Activated T-cell treated with anti-CD3 and anti-CD28 coated beads for 24 hours (primary cell): ENCODE data around the gene DENND1A.

Experiments used
- DNase-seq: peaks from one replicate; pipeline ENCODE4 v3.0.0-alpha.2; 2020; ENCODE audit warnings: low read depth

DENND1A gene

DNA sequence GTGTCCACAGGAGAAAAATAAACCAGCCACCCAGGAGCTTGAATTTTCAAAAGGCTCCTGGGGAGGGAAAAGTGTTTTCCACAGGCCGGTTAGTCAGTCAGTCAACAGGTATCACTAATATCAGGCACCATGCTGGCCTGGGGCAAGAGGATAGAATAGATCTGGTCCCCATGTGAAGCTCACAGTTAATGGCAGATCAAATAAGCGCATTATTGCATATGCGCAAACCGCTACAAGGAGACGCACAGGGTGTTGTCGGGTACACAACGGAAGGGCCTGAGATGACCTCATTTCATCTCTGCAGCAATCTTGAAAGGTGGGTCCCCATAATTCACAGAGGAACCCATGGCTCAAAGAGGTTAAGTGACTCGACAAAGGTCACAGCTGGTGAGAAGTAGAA is 313.2 kb downstream of the DENND1A start:
- no peak for DNase-seq

GRCh38 chr9:123615381-123615780 is 314.5 kb downstream of the DENND1A start:
- no peak for DNase-seq

DNA sequence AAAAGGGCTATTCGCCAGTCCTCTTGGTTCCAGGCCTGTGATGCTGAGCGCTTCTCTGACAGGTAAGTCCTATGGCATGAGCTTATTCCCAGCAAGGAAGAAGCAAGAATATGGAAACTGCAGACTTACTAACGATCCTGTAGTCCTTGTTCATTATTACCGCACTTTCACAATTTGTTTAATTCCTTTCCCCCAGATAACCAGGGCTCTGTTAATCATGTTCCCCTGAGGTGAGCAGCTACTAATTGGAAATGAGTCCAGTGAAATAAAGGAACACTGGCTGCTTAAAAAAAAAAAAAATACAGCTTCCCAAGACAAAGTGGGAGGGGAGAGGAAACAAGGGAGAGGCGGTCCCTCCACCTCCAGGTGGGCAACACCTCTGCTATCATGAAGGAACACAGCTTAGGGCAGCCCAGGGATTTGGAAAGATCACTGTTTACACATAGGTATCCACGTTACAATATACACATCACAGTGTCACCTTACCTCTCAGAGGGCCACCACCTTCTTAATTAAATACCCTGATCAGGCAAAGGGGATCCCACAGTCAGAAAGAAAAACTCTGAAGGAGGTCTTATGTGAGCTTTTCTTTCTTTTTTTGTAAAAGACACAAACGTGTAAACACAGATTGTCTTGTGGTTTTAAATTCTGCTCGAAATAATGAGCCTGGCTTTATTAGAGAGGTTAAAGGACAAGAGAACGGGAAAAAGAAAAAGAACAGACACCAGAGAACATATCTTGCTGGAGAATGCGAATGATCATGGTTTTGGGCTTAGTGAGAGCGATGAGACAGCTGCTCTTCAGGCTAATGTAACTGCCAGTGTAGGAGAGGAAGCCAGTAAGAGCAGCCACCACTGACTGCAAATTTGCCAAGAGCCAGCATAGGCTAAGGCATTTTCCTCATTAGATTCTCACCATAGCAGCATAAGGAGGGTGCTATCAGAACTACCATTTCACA is 315.3 kb downstream of the DENND1A start:
- DNase-seq: no peak

GRCh38 chr9:123611226-123611625 is 318.7 kb downstream of the DENND1A start:
- no peak for DNase-seq

GRCh38 chr9:123609844-123610243 is 320.1 kb downstream of the DENND1A start:
- no peak for DNase-seq

GRCh38 chr9:123608104-123608503 is 321.8 kb downstream of the DENND1A start:
- no peak for DNase-seq

GRCh38 chr9:123607479-123607878 is 322.4 kb downstream of the DENND1A start:
- no peak for DNase-seq

DNA sequence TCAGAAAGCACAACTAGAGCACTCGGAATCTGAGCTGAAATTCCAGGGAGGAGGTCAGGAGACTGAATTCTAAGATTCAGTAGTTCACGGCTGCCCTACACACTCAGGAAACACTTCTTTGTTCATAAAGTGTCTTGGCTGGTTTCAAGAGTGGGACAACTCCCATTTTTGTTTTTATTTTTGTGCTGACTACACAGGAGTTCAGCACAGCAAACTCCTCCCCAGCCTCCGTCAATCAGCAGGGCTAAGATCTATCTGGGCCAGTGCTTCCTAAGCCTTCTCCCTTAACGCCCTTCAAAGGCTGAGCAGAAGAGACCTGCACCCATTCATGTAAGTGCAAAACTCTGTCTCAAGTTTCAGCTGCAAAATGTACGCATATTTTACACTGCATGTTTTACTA is 323.8 kb downstream of the DENND1A start:
- no peak for DNase-seq

GRCh38 chr9:123605286-123605685 is 324.6 kb downstream of the DENND1A start:
- DNase-seq: no peak

GRCh38 chr9:123604861-123605260 is 325.1 kb downstream of the DENND1A start:
- DNase-seq: no peak

DNA sequence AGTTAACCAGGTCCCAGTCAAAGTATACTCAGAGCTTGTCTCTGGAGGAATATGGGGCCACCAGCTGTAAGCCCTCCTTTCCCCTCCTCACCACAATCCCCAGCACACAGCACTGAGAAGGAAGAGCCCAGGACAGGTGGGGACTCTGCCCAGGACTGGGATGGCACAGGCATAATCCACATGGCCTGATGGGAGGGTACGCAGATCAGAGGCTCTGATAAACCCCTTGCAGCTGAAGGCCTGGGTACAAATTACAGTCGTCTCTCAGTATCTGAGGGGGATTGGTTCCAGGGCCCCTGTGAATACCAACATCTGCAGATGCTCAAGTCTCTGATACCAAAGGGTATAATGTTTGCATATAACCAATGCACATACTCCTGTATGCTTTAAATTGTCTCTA is 328.1 kb downstream of the DENND1A start:
- DNase-seq: no peak

DNA sequence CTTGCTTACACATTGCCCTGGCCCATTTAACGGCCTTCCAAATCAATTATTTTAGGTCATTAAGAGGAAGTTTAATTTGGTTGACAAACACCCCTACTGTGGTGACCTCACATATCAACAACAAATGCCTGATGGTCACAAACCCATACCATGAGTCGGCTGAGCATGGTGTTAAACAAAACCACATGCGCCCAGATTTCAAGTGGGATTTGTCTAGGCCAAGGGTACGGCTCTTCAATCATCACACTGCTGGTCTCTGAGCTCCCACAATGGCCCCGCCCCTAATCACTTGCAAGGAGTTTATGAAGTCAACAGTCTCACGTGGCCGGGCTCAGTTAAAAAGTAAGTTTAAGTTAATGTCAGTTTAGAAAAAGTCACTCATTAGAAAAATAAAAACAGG is 330.1 kb downstream of the DENND1A start:
- no peak for DNase-seq

GRCh38 chr9:123597876-123598556 is 331.9 kb downstream of the DENND1A start:
- DNase-seq: no peak

DNA sequence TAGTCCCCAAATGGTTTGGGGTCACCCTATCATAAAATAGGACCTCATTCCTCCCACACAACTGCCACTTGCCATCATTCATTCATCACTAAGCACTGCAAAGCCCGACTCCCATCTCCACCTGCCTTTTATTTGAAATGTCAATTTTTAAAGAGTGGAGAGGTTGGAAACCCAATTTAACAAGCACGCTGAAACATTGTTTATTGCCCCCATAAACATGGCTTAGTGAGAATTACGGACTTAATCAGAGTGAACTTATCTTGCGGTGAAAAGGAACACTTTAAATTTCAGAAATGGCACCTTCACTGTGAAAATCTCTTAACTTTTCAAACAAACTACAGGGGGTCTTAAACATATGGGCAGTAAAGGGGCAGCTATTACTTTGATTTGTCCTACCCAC is 332.9 kb downstream of the DENND1A start:
- DNase-seq: no peak

GRCh38 chr9:123591283-123591682 is 338.6 kb downstream of the DENND1A start:
- DNase-seq: no peak

- no peak for DNase-seq
These were observed 339.4 kb downstream of the DENND1A start for GRCh38 chr9:123590499-123590898.

GRCh38 chr9:123589361-123590239 is 340.3 kb downstream of the DENND1A start:
- no peak for DNase-seq

DNA sequence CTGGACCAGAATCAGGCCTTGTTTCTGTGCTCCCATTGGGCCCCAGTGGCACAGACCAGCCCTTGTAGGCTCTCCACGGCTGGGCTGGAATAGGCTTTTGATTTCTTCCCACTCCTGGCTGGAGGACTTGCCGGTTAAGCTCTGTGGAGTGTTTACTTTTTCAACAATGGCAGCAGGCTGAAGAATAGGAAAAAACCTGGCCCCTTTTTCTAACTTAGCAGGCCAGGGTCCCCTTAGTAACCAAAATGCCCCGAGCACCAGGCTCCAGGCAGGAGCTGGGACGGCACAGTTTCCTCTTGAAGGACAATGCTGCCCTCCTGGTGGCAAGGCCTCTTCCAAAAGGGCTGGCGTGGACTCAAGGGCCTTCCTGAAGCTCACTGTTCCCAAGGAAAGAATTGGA is 343.7 kb downstream of the DENND1A start:
- no peak for DNase-seq

DNA sequence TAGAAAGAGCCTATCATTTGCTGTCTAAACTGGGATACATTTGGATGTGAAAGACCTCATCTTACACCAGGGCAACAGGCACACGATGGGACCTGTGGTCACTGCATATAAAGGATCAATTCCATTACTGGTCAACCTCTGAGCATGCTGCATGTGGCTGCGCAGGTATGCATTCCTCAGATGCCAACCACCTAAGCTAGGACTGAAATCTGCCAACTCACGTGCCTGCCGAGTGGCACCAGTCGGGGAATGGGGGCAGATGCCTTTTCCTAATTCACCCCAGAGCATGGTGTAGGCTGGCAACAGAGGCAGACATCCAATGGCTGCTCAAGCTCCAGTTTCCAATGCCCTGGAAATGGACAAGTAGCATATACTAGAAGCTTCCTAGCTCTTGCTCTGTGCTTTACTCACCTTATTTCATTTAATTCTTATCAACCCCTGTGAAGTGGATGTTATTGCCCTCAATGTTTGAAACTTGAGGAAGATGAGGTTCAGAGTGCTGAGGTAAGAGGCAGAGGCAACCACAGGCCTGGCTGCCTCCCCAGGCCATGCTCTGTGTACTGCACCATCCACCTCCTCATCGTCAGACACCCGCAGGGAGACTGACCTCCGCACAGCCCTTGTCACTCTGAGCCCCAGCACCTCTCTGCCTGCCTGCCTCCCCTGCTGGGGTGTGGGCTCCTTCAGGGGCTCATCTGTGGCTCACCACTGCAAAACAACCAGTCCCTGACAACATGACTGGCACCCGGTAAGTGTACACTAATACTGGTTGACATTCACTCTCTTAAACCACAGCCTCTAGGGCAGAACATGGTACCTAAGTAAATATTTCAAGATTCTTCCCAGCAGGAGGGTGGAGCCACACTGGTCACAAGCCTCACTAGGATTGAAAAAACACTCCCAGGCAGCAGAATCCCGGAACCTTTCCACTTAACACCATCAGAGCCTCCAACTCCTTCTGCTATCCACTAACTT is 345.4 kb downstream of the DENND1A start:
- no peak for DNase-seq

- no peak for DNase-seq
These were observed 346.3 kb downstream of the DENND1A start for GRCh38 chr9:123583646-123584045.

DNA sequence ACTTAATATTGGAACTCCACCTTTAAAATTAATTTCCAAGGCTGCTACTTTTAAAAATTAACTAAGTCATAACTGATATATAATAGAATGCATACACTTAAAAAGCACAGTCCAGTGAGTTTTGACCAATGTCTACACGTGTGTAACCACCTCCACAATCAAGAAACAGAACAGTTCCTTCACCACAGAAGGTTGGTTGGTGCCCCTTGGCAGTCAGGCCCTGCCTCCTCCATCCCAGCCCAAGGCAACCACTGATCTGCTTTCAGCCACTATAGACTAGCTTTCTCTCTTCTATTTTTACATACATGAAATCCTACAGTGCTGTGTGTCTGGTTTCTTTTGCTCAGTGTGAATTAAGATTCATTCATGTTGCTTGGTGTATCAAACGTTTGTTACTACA is 358.7 kb downstream of the DENND1A start:
- no peak for DNase-seq
